ENCODE data around the gene EEPD1.
"Not testable (repeated sequence)": the region's sequence is repeated elsewhere in the genome, so short reads cannot be mapped to it uniquely, and the experiment has no call there.

The EEPD1 gene

DNA sequence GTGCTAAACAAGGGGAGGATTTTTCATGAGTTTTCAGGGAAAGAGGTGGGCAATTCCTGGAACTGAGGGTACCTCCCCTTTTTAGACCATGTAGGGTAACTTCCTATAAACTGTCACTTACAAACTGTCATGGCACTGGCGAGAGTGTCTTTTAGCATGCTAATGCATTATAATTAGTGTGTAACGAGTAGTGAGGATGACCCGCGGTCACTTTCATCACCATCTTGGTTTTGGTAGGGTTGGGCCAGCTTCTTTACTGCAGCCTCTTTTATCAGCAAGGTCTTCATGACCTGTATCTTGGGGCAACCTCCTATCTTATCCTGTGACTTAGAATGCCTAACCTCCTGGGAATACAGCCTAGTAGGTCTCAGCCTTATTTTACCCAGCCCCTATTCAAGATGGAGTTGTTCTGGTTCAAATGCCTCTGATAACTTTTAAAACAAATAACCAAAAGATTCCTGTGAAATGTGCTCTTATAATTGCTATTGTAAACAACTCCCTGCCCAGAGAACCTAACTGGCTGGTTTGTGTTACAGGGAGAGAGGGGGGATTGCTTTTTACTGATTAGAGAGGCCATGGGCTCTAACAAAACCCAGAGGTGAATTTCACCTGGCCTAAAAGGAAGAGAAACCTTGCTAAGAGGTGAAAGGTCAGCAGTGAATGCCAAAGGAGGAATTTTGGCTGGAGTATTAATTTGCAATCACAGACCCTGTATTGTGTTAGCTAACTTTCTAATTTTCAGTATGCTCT, 64.3 kb downstream of the EEPD1 start:
- DNase-seq, result no peak

DNA sequence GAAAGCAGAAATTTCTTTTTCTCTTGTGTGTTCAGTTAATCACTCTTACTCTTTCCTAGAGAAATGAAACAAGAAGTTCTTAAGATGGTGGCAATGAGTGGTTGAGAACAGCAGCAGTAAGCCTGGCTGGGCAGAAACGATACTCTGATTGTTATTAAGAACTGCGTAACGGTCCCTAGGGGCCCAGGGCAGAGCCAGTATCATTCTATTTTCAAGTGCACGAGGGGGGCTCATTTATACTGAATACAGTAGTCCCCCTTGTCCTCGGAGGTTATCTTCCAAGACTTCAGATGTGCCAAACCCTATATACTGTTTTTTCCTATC, 64.9 kb downstream of the EEPD1 start:
- DNase-seq, result no peak

GRCh38 chr7:36219429-36219828, 66.4 kb downstream of the EEPD1 start:
- DNase-seq, result no peak

GRCh38 chr7:36223851-36224250, 70.8 kb downstream of the EEPD1 start:
- no peak for DNase-seq

- no peak for DNase-seq
Measured at GRCh38 chr7:36224934-36225858, 72.1 kb downstream of the EEPD1 start.

- no peak for DNase-seq
Measured at GRCh38 chr7:36226151-36226550, 73.1 kb downstream of the EEPD1 start.

GRCh38 chr7:36227223-36227622, 74.2 kb downstream of the EEPD1 start:
- no peak for DNase-seq

DNA sequence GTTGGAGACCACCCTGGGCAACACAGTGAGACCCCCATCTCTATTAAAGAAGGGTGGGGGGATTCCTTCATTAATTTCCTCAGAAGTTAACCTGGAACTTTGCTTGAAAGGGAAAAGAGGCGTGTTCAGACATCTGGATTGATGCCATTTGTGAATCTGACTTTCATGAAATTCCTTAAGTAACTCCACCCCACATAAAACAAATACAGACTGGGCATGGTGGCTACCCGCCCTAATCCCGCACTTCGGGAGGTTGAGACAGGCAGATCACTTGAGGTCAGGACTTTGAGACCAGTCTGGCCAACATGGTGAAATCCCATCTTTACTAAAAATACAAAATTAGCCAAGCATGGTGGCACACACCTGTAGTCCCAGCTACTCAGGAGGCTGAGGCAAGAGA, 75.0 kb downstream of the EEPD1 start:
- no peak for DNase-seq

DNA sequence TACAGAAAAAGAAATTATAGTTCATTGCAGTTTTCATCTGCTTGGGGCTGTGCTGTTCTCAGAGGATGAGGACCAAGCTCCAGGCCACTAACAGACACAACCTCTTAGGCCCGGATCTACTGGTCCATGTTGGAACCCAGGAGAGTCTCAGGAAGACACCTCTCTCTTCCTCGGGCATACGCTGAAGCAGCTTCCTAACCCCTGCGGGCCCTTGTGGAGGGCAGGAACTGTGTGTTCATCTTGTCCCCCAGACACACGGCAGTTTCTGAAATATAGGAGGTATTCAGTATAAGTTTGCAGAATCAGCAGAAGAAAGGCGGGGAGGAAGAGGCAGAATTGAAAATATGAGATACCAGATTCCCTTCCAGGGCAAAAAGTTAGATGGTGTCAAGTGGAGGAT, 78.4 kb downstream of the EEPD1 start:
- DNase-seq, result no peak

DNA sequence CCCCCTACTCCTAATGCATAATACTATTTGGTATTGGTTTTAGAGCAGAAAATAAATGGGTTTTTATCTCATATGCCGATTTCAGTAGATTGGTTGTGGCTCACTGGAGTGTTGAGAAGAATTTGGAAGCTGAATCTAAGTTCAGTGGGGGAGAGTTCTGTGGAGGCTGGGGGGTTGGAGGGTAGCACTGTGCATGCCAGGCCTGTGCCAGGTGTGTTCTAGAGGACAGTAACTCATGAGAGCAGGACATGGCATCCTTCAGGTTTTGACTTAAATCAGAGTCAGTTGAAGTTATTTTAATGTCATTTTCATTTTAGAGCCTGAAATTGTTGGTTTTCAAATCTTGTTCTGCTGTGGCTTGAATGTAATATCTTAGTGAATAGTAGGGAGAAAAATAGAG, 79.5 kb downstream of the EEPD1 start:
- DNase-seq, result no peak

GRCh38 chr7:36232971-36233550, 80.0 kb downstream of the EEPD1 start:
- DNase-seq, result no peak

DNA sequence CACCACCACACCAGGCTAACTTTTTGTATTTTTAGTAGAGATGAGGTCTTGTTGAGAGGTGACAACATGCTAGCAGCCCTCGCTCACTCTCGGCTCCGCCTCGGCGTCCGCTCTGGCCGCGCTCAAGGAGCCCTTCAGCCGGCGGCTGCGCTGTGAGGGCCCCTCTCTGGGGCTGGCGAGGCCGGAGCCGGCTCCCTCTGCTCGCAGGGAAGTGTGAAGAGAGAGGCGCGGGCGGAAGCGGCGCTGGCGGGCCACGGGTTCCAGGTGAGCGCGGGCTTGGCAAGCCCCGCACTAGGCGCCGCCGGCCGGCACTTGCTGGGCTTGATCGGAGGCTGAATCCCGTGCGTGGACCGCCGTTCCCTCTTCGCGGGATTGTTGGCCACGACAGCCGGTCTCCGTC, 83.0 kb downstream of the EEPD1 start:
- DNase-seq, result no peak

- no peak for DNase-seq
Measured at GRCh38 chr7:36238138-36238537, 85.1 kb downstream of the EEPD1 start.

DNA sequence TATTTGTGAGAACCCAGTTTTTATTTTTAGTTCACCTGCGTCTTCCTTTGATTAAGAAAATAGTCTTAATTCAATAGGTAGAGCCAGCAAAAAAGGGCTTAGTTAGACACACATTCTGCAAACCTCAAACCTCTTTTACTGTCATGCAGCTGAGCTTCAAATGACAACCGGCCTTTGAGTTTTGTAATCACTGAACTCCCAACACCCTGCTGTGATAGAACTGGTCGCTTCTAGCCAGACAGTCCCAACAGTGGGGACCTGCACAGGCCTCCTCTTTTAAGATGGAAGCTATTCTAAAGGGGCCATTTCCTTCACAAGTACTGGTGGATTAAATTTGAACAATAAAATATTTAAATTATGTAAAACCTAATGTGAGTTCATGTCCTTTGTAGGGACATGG, 90.3 kb downstream of the EEPD1 start:
- DNase-seq, result not testable (repeated sequence)

- not testable (repeated sequence) for DNase-seq
Measured at GRCh38 chr7:36244001-36244400, 90.9 kb downstream of the EEPD1 start.

GRCh38 chr7:36244429-36244828, 91.4 kb downstream of the EEPD1 start:
- no peak for DNase-seq

DNA sequence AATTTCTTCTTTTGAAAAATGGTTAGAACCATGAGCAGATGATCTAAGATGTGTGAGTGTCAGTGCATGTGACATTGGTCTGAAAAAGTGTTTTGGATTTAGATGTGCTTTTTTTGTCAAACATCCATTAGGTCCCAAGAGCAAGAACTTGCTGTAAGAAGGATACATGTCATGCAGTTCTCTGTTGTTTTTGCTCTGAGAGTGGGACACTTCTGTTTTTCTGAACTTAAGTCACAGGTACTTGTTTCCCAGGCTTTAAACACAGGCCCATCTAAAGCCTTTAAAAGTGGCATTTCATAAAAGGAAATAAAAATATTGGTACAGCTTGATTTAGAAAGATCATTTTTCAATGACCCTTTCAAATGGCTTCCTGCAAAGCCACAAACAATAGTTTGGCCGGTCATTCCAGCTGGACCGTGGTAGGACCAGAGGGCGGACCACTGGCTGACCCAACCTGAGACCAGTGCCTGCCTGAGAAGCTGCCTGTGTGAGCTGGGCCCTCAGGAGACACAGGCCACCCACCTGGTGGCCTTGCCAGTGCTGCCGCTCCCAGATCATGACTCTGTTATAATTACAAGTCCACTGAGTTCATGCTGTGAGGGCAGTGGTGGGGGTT, 92.7 kb downstream of the EEPD1 start:
- no peak for DNase-seq

DNA sequence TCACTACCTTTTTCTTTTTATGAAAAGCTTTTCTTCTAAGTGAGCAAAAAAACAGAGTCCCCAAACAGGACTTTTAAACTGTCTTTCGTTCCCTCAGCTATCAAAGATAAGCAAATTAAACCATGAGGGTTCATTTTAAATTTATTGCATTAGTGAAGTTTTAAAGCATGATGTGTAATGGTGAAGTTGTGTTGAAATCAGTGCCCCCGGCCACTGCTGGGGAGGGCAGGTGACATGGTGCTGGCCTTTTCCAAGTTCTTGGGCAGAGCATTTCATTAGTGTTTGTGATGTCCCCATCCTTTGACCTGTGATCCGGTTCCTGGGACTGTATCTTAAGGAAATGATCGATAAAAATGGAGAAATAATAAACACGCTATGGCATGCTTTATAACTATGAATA, 96.0 kb downstream of the EEPD1 start:
- DNase-seq, result no peak

- no peak for DNase-seq
Measured at GRCh38 chr7:36253699-36254098, 100.6 kb downstream of the EEPD1 start.

DNA sequence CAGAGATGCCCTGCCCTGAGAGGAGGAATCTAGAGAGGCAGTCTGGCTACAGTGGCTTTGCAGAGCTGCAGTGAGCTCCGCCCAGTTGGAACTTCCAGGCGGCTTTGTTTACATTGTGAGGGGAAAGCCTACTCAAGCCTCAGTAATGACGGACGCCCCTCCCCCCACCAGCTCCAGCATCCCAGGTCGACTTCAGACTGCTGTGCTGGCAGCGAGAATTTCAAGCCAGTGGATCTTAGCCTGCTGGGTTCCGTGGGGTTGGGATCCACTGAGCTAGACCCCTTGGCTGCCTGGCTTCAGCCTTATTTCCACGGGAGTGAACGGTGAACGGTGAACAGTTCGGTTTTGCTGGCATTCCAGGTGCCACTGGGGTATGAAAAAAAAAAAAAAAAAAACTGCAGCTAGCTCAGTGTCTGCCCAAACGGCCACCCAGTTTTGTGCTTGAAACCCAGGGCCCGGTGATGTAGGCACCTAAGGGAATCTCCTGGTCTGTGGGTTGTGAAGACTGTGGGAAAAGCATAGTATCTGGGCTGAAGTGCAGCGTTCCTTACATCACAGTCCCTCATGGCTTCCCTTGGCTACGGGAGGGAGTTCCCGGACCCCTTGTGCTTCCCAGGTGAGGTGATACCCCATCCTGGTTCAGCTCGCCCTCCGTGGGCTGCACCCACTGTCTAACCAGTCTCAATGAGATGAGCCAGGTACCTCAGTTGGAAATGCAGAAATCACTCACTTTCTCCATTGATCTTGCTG, 105.6 kb downstream of the EEPD1 start:
- DNase-seq, result not testable (repeated sequence)

GRCh38 chr7:36260481-36260880, 107.4 kb downstream of the EEPD1 start:
- no peak for DNase-seq

- DNase-seq, result no peak
Measured at GRCh38 chr7:36261019-36261754, 108.1 kb downstream of the EEPD1 start.

Data from cerebellar nuclear complex (tissue), 1 donor.